Activated naive CD4-positive, alpha-beta T cell treated with Interleukin-2 at 50 U/mL for 16 hours (primary cell): Measurements from ENCODE around the gene ARMC9.
"Not testable (repeated sequence)": the region's sequence is repeated elsewhere in the genome, so short reads cannot be mapped to it uniquely, and the experiment has no call there.

ENCODE experiments used
- DNase-seq: peaks from one replicate; pipeline ENCODE4 v3.0.0-alpha.2; 2020

ARMC9 gene

GRCh38 chr2:231347638-231348037, 149.2 kb downstream of the ARMC9 start:
- DNase-seq: no peak

- DNase-seq: no peak
These were observed 149.7 kb downstream of the ARMC9 start for GRCh38 chr2:231348173-231348572.

GRCh38 chr2:231348704-231349373, 150.4 kb downstream of the ARMC9 start:
- no peak for DNase-seq

GRCh38 chr2:231349374-231349735, 150.9 kb downstream of the ARMC9 start:
- not testable (repeated sequence) for DNase-seq

GRCh38 chr2:231351648-231352047, 153.2 kb downstream of the ARMC9 start:
- DNase-seq: no peak

GRCh38 chr2:231353469-231353868, 155.0 kb downstream of the ARMC9 start:
- DNase-seq: no peak

- no peak for DNase-seq
These were observed 157.4 kb downstream of the ARMC9 start for GRCh38 chr2:231355508-231356465.

GRCh38 chr2:231356466-231356844, 158.0 kb downstream of the ARMC9 start:
- DNase-seq: no peak

GRCh38 chr2:231357048-231357447, 158.6 kb downstream of the ARMC9 start:
- no peak for DNase-seq

- no peak for DNase-seq
These were observed 159.5 kb downstream of the ARMC9 start for GRCh38 chr2:231357931-231358330.

GRCh38 chr2:231359441-231359840, 161.0 kb downstream of the ARMC9 start:
- no peak for DNase-seq

GRCh38 chr2:231359948-231360347, 161.5 kb downstream of the ARMC9 start:
- DNase-seq: no peak

- no peak for DNase-seq
These were observed 162.0 kb downstream of the ARMC9 start for GRCh38 chr2:231360401-231360800.

- DNase-seq: no peak
These were observed 162.5 kb downstream of the ARMC9 start for GRCh38 chr2:231360881-231361371.

- no peak for DNase-seq
These were observed 163.5 kb downstream of the ARMC9 start for GRCh38 chr2:231361701-231362554.

- DNase-seq: no peak
These were observed 164.2 kb downstream of the ARMC9 start for GRCh38 chr2:231362555-231363184.

GRCh38 chr2:231364061-231364460, 165.6 kb downstream of the ARMC9 start:
- DNase-seq: no peak

GRCh38 chr2:231364961-231365810, 166.8 kb downstream of the ARMC9 start:
- DNase-seq: no peak

GRCh38 chr2:231367178-231367577, 168.7 kb downstream of the ARMC9 start:
- DNase-seq: no peak

GRCh38 chr2:231369580-231370428, 171.4 kb downstream of the ARMC9 start:
- no peak for DNase-seq

GRCh38 chr2:231370429-231370748, 172.0 kb downstream of the ARMC9 start:
- no peak for DNase-seq
